Left colon (tissue), 2 donors: ENCODE measurements around the gene NRG3. TPM values are rescaled to one million over a fixed set of nuclear protein-coding genes. Genes with fewer than 3 reads are reported as not detected.

Source experiments
- ATAC-seq: fragments of 200-7000 bp; cut with Tn5 transposase; one replicate; pipeline ENCODE4 v1.9.1; 2020; ENCODE audit warnings: mild to moderate bottlenecking, moderate library complexity
- DNase-seq, 2 donors: peaks; one replicate each; pipeline ENCODE4 v3.0.0-alpha.2; 2020
- intact Hi-C, 2 donors: fragments of 100-400 bp; cut with DNase I in 1 of 2; cut with micrococcal nuclease in 1 of 2; formaldehyde crosslinking; loops; one replicate each; pipeline versions ENCODE4 v1.11.2 to v1.14.0; 2022; cut with DNase I, micrococcal nuclease
- total RNA-seq, 2 donors: library from RNA; stranded (reverse); fragmentation: NEBNext Ultra II Directional; extraction: Animal tissue kit (Norgen Biotek cat#: 25700); gene quantifications; one replicate each; pipeline ENCODE4 v1.2.1, GENCODE V29; 2021
- donor health status: DM: no; HTN: no; CAD: no.
- donor health status: DM: yes; HTN: yes; CAD: no.

Gene NRG3
- total RNA-seq, 2 donors from 2014 or later: 0.11 to 0.18 TPM

DNA sequence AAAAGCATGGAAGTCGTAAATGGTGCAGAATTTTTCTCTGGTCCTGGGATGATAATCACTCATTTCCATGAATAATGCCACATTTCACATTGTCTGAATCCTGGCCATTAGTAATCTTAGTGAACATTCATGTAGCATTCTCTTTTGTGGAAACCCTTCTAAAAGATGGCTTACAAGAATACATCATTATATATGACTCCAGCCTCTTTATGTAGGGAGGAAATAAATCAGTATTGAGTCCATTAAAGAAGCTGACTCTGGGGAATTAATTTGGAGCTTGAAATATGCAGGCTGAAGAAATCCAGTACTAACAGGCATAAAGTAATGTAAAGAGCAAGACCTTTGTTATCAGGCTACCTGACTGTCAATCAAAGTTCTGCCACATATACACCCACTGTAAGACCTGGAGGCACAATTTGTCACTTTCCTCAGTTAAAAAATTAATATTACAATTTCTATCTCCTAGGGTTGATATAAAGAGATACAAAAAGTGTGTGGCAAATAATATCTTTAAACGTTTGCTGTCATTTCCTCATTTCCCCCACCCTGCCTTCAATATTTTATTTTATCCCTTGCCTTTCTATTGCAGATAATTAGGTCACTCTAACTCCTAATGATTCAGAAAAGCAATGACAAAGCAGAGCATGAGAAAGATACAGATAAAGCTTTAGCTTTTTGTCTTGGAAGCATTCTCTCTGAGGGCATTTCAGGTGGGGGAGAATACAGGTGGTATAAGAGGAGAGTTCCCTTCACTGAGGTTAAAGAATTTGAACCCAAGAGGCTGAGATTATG lies 1142.3 kb downstream of the NRG3 start:
- ATAC-seq (no peak), DNase-seq (no peak)
- intact Hi-C loops: no loop called here

GRCh38 chr10:83023662-83024061 lies 1148.7 kb downstream of the NRG3 start:
- intact Hi-C loops: no loop called here
- no peak for ATAC-seq
- DNase-seq: no peak
